ENCODE measurements around the gene TEX29.

The TEX29 gene

GRCh38 chr13:111283457-111283856 is 37.0 kb upstream of the TEX29 start:
- Histone ChIP-seq H2AFZ (ENCODE audit: low read length) (no peak overlapping the region), H3F3A (ENCODE audit: insufficient read depth, low read length) (no peaks in the 10 kb centered on the region), H3K9ac (ENCODE audit: low read length) (no peak overlapping the region), H4K20me1 (ENCODE audit: insufficient read depth, low read length) (no peaks in the 10 kb centered on the region), H3K4me3 (ENCODE audit: low read length) (no peak overlapping the region), H3K4me2 (ENCODE audit: low read depth, low read length) (no peak overlapping the region), H3K9me2 (replicated peaks; ENCODE audit: insufficient read depth, low read length) (no peaks in the 10 kb centered on the region), H3K36me3 (replicated peaks; ENCODE audit: insufficient read depth, low read length) (no peaks in the 10 kb centered on the region; the same call in 1 of the 2 replicates), H3K27ac (ENCODE audit: low read length) (no peak overlapping the region), H3K4me1 (ENCODE audit: low read length) (no peaks in the 10 kb centered on the region), H3K79me2 (ENCODE audit: low read length) (no peaks in the 10 kb centered on the region), H3K27me3 (replicated peaks; ENCODE audit: insufficient read depth, low read length) (no peaks in the 10 kb centered on the region), H3K9me3 (replicated peaks; ENCODE audit: insufficient read depth, low read length) (no peaks in the 10 kb centered on the region)
- no peak for TF ChIP-seq EZH2 (optimal IDR thresholded peaks at IDR 0.05; ENCODE audit: low read depth, low read length)
- no peak for TF ChIP-seq EZH2phosphoT487 (IDR thresholded peaks at IDR 0.05; ENCODE audit: low read length)
- no peak for TF ChIP-seq CTCF (IDR thresholded peaks at IDR 0.05; ENCODE audit: low read length)
- DNase-seq = no peak

- no peaks in the 10 kb centered on the region for H3K9me2 ChIP-seq (replicated peaks; ENCODE audit: insufficient read depth, low read length)
- H4K20me1 ChIP-seq (ENCODE audit: insufficient read depth, low read length) = no peaks in the 10 kb centered on the region
- H3K9me3 ChIP-seq (replicated peaks; ENCODE audit: insufficient read depth, low read length) = no peaks in the 10 kb centered on the region
- no peaks in the 10 kb centered on the region for H3K4me1 ChIP-seq (ENCODE audit: low read length)
- TF ChIP-seq EZH2phosphoT487 (IDR thresholded peaks at IDR 0.05; ENCODE audit: low read length) (no peak), EZH2 (optimal IDR thresholded peaks at IDR 0.05; ENCODE audit: low read depth, low read length) (no peak), CTCF (IDR thresholded peaks at IDR 0.05; ENCODE audit: low read length) (no peak)
- H3F3A ChIP-seq (ENCODE audit: insufficient read depth, low read length) = no peaks in the 10 kb centered on the region
- H3K79me2 ChIP-seq (ENCODE audit: low read length) = no peaks in the 10 kb centered on the region
- H2AFZ ChIP-seq (ENCODE audit: low read length) = no peak overlapping the region
- H3K4me3 ChIP-seq (ENCODE audit: low read length) = no peak overlapping the region
- no peak for DNase-seq
- H3K36me3 ChIP-seq (replicated peaks; ENCODE audit: insufficient read depth, low read length) = no peaks in the 10 kb centered on the region; the same call in 1 of the 2 replicates
- H3K27ac ChIP-seq (ENCODE audit: low read length) = no peak overlapping the region
- H3K27me3 ChIP-seq (replicated peaks; ENCODE audit: insufficient read depth, low read length) = no peaks in the 10 kb centered on the region
- H3K9ac ChIP-seq (ENCODE audit: low read length) = no peak overlapping the region
- H3K4me2 ChIP-seq (ENCODE audit: low read depth, low read length) = no peak overlapping the region
These were observed 36.5 kb upstream of the TEX29 start for GRCh38 chr13:111283991-111284390.

- no peak overlapping the region for H2AFZ ChIP-seq (ENCODE audit: low read length)
- no peak overlapping the region for H3K27ac ChIP-seq (ENCODE audit: low read length)
- no peak for DNase-seq
- H3K27me3 ChIP-seq (replicated peaks; ENCODE audit: insufficient read depth, low read length) = no peaks in the 10 kb centered on the region
- no peaks in the 10 kb centered on the region for H4K20me1 ChIP-seq (ENCODE audit: insufficient read depth, low read length)
- no peak overlapping the region for H3K4me3 ChIP-seq (ENCODE audit: low read length)
- H3K36me3 ChIP-seq (replicated peaks; ENCODE audit: insufficient read depth, low read length) = no peaks in the 10 kb centered on the region; the same call in 1 of the 2 replicates
- no peaks in the 10 kb centered on the region for H3K9me2 ChIP-seq (replicated peaks; ENCODE audit: insufficient read depth, low read length)
- no peaks in the 10 kb centered on the region for H3K79me2 ChIP-seq (ENCODE audit: low read length)
- no peaks in the 10 kb centered on the region for H3K4me1 ChIP-seq (ENCODE audit: low read length)
- no peak overlapping the region for H3K4me2 ChIP-seq (ENCODE audit: low read depth, low read length)
- H3F3A ChIP-seq (ENCODE audit: insufficient read depth, low read length) = no peaks in the 10 kb centered on the region
- no peak for TF ChIP-seq EZH2phosphoT487 (IDR thresholded peaks at IDR 0.05; ENCODE audit: low read length)
- no peak for TF ChIP-seq EZH2 (optimal IDR thresholded peaks at IDR 0.05; ENCODE audit: low read depth, low read length)
- TF ChIP-seq CTCF (IDR thresholded peaks at IDR 0.05; ENCODE audit: low read length) = no peak
- H3K9me3 ChIP-seq (replicated peaks; ENCODE audit: insufficient read depth, low read length) = no peaks in the 10 kb centered on the region
- no peak overlapping the region for H3K9ac ChIP-seq (ENCODE audit: low read length)
These were observed 35.9 kb upstream of the TEX29 start for GRCh38 chr13:111284565-111284964.

Data from MM.1S (cell line).